NCI-H345 treated with DMSO at 0.1 percent for 48 hours (cell line): Measurements from ENCODE around the gene VPS51.
"Not testable (repeated sequence)": the region's sequence is repeated elsewhere in the genome, so short reads cannot be mapped to it uniquely, and the experiment has no call there.

Experiments
- DNase-seq: peaks from one replicate; lab custom pipeline; 2025; ENCODE audit not compliant: unreplicated experiment; lab: John Stamatoyannopoulos, UW

Gene VPS51

GRCh38 chr11:65118097-65118837 lies 22.3 kb downstream of the VPS51 start:
- no peak for DNase-seq

GRCh38 chr11:65118891-65119669 lies 23.1 kb downstream of the VPS51 start:
- DNase-seq: not testable (repeated sequence)

GRCh38 chr11:65119670-65119995 lies 23.6 kb downstream of the VPS51 start:
- DNase-seq: no peak

GRCh38 chr11:65120831-65121230 lies 24.8 kb downstream of the VPS51 start:
- no peak for DNase-seq

DNA sequence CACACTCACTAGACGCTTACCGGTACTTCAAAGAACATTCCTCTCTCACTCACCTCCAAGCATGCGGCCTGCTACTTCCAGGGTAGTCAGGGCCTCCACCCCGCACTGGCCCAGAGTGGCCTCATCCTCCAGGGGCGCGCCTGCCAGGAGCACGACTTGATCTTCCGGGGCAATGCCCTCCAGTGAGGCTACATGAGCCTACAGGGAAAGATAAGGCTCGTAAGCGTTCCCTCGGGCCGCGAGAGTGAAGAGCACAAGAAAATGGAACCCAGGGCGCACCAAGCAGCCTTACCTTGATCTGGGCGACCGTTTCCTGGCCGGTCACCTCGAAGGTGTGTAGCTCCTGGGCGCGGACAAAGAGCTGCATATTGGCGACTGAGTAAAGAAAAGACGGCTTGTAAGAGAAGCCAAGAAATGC lies 25.4 kb downstream of the VPS51 start:
- DNase-seq: no peak

- DNase-seq: peak; percentile 98
These were observed 26.1 kb downstream of the VPS51 start, which contains the start of the genes FAU and MRPL49 for GRCh38 chr11:65121865-65122696. Gene FAU (minus strand): TSS chr11:65122134. CDS start chr11:65121813, 321 bp downstream. Gene MRPL49 (plus strand): TSS chr11:65122321. CDS start chr11:65122347, 26 bp downstream.

DNA sequence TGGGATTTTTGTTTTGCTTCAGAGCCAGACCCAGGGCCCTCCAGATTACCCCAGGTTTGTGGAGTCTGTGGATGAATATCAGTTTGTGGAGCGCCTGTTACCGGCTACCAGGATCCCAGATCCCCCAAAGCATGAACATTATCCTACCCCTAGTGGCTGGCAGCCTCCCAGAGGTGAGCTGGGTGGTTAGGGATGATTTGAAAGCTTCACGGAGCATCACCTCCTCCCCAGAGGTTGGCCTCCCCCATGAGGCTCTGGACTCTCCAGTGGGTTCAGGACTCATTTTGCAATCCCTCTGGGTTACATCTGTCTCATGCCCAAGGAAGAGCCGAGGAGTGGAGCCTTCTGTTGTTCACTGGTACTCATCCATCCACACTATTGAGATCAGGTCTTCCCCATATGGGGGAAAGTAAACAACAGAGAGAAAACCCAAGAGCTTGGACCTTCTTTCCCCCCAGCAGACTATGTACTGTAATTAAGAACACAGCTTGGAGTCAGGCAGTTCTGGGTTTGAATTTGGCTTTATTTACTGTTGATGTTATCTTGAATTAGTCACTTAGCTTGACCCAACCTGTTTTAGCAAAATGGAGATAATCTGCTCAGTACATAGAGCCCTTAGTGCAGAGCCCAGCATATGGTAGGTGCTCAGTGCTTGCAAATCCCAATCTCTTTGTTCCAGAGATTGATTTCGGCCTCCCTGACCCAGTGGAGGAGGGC lies 28.6 kb downstream of the VPS51 start:
- DNase-seq: no peak

DNA sequence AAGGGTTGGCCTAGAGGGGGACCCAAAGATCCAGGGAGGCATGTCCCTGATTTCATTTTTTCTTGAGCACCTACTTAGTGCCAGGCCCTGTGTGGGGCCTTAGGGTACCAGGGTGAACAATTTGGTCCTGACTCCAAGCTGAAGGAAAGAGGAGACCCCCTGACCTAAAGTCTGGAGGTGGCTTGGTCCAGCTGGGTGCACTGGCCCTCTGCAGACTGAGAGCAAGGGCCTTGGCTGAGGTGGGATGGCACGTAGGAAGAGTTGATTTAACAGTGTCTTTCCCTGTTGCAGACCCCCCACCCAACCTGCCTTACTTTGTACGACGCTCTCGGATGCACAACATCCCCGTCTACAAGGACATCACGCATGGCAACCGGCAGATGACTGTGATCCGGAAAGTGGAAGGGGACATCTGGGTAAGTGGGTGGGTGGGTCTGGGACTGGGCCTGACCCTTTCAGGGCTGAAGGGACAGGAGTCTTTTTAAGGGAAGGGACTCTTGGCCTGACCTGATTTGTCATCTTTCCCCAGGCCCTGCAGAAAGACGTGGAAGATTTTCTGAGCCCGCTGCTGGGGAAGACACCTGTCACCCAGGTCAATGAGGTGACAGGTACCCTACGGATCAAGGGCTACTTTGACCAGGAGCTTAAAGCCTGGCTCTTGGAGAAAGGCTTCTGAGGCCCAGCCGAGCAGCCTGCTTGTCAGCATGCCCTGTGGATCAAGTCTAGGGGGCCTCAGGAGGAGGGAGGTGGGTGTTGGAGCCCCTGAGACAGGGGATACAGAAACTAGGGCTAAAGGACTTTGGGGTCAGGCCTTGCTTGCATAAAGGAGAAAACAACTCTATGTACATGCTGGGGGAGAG lies 29.4 kb downstream of the VPS51 start:
- no peak for DNase-seq

GRCh38 chr11:65126624-65127274 lies 30.7 kb downstream of the VPS51 start:
- DNase-seq: no peak

DNA sequence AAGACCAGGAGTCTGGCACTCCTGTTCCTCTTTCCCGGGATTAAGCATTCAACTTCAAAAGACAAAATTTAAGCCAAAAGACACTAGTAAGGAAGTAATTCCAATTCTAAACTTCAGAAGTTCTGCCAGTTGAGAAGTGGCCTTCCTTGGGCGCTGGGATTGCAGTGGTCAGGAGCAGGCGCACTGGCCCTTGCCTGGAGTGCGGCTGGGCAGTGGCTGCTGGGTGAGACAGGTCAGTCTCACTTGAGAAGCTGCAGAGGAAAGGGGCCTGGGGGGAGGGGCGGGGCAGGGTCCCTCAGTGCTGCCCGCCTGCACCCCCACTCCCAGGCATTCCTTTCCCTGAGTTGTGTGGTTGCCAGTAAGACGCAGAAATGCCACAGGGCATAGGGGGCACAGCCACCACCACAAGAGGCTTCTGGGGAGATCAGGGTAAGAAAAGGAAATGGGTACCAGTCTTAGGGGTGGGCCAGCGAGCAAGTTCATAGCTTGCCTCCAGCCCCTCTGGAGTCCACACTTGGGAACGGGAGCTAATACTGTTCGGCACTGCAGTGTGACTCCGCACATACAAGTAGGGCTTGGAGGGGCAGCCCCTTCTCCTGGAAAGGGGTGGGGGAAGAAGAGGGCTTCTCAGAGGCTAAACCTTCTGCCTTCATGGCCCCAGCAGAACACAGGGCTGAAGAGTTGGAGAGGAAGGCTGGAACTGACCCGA lies 31.6 kb downstream of the VPS51 start:
- DNase-seq: no peak

GRCh38 chr11:65128182-65129145 lies 32.5 kb downstream of the VPS51 start:
- DNase-seq: no peak

- no peak for DNase-seq
These were observed 33.8 kb downstream of the VPS51 start for GRCh38 chr11:65129649-65130441.

- DNase-seq: no peak
These were observed 34.8 kb downstream of the VPS51 start for GRCh38 chr11:65130631-65131416.

GRCh38 chr11:65131417-65131776 lies 35.4 kb downstream of the VPS51 start:
- no peak for DNase-seq

- DNase-seq: no peak
These were observed 35.9 kb downstream of the VPS51 start for GRCh38 chr11:65131895-65132237.
